Caki2 (cell line): ENCODE results near the gene FRMD4A. TPM values are rescaled to one million over a fixed set of nuclear protein-coding genes. Genes with fewer than 3 reads are reported as not detected.
A peak's percentile ranks its signal among the peaks of the same experiment; 100 is the strongest.
"Not testable (repeated sequence)": the region's sequence is repeated elsewhere in the genome, so short reads cannot be mapped to it uniquely, and the experiment has no call there.

Experiments used
- DNase-seq: peaks from one replicate; pipeline ENCODE4 v3.0.0-alpha.2; 2015; ENCODE audit warnings: low read depth
- in situ Hi-C: cut with HindIII; loops from 2 replicates; pipeline ENCODE4 v1.10.0; 2016; ENCODE audit warnings: low sequenced_read_pairs, low pct_unique_long_range_greater_than_20kb, mixed read lengths
- total RNA-seq: library from RNA; depleted of rRNA; stranded (reverse); fragments of >200 nt; shearing (Covaris generic); gene quantifications from 2 replicates; pipeline ENCODE4 v1.2.3, GENCODE V29; 2014; ENCODE audit warnings: low replicate concordance

The FRMD4A gene
- total RNA-seq, 1 experiment from 2014 or later, result 3.8 TPM

DNA sequence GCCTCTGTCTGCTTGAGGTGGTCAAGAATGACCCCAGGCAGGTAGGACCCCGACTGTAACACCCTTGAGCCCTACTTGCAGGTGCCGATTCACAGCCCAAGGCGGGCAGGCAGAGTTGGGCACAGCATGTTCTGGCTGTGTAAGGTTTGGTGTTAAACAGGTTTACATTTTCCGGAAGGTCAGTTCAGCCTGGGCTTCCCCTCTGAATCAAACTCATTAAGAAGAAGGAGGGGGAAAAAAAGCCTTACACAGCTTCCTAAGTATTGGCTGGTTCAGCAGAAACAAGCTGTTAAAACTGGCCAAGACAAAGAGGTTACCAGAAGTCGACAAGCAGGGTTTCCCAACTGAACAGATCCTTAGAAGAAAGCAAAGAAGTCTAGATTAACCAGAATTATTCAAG is 611.3 kb downstream of the FRMD4A start:
- DNase-seq, result no peak
- in situ Hi-C loops, result no loop called here

DNA sequence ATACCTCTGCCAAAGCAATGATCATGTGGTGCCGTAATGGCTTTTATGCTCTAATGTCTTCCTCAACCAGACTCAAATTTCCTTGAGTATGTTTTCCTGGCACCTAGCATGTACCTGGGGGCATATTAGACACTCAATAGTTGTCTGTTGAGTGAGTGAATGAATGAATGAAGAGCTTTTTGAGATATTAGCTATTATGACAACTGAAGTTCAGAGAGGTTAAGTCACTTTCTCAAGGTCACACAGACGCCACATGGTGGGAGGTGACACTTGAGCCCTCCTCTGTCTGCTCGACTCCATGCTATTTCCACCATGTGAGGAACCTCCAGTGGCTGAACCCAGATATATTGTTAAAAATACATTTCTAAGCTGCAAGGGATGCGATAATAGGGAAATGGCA is 611.9 kb downstream of the FRMD4A start:
- no peak for DNase-seq
- in situ Hi-C loops, result no loop called here

DNA sequence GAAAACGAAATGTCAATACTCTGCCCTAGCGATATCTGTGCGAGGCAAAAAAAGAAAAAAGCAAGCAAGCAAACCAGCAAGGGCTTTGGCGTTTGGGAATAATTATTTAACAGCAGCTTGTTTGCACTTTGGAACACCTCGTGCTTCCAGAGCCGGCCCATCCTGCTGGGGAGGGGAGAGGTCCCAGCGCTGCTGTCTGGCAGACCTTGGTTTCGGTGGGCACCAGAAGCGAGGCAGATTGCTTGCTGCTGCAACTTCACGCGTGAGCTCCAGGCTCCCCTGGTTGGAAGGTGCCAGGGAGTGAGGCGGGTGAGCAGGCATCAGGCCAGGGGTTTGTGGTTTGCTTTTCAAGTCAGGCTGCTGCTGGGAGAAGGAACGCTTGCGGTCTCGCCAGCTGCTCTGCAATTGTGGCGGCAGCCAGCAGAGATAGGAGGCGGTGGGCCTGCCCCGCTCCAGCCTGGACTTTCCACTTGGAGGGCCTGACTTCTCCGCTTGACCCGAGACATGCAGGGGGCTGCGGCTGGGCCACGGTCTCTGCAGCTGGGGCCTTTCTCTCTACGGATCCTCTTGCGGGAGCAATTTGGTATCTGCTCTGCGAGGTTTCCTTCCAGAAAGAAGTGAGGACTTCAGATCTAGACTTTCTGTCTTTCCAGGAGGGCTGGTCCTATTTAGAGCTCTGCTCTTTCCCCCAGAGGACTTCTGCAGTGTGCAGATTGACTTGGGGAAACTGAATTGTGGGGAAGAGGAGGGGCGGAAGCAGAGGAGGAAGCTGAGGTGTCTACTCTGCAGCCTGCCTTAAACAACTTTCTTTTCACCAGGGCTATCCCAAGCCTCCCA is 612.6 kb downstream of the FRMD4A start:
- DNase-seq, result peak; percentile 72
- in situ Hi-C loops, result no loop called here

DNA sequence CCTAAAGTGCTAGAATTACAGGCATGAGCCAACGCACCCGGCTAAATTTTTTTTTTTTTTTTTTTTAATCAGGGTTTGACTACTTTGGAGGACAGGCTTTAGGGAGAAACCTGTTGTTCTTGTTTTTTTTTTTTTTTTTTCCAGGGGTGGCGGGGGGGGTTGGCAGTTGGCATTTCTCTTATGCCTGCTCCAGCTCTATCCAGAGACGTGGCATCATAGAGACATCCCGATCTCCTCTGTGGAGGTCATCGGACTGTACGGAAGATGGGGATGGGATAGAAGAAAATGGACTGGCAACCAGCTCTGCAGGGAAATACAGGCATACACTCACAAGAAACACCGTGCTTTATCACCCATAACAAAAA is 613.2 kb downstream of the FRMD4A start:
- no peak for DNase-seq
- in situ Hi-C loops, result no loop called here

DNA sequence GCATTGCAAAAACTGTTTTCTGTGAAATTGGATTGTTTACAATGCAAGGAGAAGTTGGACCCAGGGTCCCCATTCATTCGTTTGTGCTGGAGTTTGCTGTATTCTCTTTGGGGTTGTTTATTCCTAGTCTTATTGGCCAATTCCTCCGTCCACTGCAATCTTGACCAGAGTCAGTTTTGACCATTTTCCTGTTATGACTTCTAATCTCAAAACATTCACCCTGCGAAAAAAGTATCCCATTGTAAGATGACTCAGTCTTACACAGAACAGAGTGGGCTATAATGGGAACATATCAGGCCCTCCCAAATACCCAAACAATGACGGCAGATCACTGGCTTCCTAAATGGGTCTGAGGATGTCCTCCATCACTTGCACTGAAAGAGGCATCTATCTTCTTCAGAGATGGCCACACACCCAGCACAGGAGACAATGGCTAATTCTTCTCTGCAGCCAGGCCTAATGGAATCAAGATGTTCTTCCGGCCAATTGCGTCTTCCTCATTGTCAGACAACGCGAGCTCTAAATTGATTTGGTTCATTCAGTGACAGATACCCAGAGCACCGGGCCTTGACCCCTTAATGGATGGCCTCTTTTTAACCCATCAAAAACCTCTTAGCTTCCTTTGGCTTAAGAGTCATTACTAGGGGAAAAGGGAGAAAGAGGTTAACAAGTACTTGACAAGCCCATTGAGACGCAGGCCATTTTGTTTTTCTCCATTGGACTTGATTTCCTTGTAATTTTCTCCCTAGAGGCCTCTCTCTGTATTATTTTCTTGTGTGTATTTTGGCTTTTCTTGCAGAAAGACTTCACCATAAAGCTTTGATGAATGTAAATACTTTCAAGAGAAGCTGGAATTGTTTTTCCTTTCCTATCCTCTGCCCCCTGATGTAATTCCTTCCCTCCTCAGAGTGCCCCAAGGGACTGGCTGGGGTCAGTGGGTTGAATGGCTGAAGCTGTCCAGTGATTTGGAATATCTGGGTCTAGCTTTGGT is 614.3 kb downstream of the FRMD4A start:
- in situ Hi-C loops, result no loop called here
- DNase-seq, result no peak

DNA sequence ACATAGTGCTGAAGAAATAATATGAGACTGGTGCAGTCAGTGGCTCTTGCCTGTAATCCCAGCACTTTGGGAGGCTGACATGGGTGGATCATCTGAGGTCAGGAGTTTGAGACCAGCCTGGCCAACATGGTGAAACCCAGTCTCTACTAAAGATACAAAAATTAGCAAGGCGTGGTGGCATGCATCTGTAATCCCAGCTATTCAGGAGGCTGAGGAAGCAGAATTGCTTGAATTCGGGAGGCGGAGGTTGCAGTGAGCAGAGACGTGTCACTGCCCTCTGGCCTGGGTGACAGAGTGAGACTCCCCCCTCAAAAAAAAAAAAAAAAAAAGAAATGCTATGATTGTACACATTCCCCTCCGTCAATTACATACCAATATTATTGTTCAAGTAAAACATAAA is 615.1 kb downstream of the FRMD4A start:
- in situ Hi-C loops, DNase-seq: not testable (repeated sequence)

DNA sequence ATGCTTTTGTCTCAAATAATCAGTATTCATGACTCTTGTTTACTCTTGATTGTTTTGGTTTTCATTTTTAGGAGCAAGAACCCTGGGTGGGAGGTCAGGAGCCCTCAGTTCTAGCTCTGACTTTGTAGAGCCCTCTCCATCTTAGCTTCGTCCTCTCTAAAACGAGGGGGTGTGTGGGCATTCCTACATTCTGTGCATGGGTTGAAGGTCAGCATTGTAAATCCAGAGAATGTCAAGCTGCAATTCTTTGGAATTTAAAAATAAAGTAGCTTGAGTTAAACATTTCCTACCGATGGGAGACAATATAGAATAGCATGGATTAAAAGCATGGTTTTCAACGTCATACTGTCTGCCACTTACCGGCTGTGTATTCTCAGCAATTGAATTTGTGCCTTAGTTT is 615.6 kb downstream of the FRMD4A start:
- in situ Hi-C loops, result no loop called here

DNA sequence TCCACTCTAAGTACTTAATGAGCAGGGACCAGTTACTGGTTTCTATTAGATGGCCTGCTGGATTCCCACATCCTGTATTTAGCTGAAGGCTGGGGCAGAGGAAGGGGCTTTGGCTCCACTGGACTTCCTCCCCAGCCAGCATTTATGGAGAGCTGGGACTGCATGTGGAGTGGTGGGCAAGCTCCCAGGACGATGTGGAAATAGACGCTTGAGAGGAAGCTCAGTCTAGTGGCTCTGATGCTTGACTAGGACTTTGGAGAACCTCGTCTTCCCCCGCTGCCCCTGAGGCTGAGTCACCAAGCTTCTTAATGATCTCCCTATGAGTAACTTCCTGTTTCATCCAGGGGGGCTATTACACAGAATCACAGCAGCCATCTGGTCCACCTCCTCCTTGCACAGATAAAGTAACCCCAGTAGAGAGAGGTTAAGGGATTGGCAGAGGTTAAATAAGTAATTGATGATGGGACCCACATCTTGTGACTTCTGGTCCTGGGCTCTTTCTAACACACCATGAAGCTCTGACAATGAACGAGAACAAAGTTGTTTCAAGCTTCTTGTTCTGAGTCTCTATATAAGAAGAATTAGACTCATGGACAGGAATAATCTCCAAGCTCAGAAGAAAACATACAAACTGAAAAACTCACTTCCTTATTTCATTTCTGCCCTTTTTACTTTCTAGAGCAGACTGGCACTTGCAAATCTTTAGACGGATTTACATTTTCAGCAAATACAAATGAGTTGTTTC is 617.7 kb downstream of the FRMD4A start:
- in situ Hi-C loops, result no loop called here
- DNase-seq, result peak; percentile 78

More for the DNA sequence above, 615.6 kb downstream of the FRMD4A start:
- DNase-seq, result no peak

DNA sequence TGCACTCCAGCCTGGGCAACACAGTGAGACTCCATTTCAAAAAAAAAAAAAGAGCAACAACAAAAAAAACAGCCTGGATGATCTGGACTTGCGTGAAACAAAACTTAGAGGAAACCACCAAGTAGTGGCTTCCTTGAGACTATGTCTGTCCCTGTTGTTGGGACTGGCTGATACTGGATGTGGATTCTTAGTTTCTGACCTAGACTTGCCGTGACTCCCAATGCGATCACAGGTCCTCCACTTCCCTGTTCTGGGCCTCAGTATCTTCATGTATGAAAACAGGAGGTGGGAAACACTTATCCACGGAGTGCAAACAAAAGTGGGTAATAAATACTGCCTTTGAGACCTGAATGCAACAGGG is 618.3 kb downstream of the FRMD4A start:
- in situ Hi-C loops, result no loop called here
- DNase-seq, result no peak

DNA sequence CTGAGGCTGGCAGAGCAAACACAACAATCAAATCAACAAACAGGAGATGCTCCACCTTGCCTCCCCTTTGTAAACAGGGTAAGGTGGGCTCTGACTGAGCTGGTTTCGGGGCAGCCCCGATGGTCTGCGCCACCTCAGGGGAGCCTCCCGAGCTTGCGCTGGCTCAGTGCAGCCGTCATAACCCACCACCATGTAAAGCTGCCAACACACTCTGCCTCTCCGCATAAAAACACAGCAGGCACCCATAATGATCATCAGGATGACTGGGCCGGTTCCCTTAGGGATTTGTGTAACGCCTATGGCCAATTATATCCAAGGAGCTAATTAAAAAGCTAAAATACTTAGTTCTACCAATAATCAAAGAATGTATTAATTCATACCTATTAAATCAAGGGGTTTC is 619.4 kb downstream of the FRMD4A start:
- no peak for DNase-seq
- in situ Hi-C loops, result no loop called here

DNA sequence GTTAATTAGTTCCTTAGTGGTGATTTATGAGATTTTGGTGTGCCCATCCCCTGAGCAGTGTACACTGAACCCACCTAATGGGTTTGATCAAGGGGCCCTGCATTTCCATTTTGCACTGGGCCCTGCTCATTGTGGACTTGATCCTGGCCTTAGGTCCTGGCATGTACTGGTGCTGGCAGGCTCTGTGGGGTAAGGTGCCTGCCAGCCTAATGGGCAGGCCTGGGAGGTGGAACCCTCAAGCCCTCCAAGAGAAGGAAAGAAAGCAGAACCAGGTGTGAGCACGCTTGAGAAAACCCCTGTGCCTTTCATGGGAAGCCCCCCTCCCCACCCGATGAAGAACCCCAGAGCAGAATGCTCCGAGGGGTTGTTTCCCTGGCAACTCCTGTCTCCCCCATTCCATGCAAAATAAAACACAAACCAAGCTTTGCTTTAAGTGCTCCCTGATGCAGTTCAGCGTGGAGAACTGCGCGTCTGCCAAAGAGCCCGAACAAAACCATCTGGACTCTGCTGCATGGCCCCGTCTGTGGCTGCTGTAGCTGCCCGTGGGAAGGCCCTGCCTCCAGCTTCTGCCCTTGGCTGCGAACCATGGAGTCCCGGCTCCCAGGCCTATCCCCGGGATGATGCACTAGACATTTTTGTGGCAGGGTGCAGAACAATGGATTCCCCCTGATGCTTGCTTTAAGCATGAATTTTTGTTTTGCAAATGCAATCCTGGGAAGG is 620.6 kb downstream of the FRMD4A start:
- in situ Hi-C loops, result no loop called here
- no peak for DNase-seq

DNA sequence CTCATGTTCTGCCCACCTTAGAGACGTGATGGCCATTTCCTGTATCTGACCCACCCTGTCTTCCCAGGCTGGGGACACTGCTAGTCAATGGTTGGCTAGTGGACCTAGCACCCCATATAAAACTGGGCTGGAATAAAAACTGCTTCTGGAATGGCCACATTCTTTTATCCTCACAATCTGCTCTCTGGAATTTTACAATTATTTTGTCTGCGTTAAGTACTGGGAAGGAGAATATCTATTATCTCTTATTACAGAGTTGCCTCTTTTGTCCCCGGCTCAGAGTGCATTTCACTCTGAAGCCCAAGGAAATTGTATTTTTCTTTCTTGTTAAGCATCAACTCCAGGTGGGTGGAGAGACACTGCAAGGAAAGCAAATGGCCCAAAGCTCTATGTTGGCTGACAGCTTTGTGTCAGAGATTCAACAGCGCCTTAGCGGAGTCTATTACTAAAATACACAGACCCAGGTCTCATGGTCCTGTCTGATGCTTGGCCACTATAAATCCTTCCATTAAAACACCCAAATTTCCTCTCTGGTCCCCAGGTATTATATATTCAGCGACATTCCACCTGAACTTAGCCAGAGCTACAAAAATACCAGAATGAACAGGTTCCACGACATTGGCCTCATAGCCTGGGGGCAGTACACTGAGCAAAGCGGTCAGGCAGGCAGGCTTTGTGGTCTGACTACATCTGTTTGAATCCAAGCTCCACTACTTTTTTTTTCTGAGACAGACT is 622.3 kb downstream of the FRMD4A start:
- DNase-seq, result peak; percentile 76
- in situ Hi-C loops, result no loop called here

DNA sequence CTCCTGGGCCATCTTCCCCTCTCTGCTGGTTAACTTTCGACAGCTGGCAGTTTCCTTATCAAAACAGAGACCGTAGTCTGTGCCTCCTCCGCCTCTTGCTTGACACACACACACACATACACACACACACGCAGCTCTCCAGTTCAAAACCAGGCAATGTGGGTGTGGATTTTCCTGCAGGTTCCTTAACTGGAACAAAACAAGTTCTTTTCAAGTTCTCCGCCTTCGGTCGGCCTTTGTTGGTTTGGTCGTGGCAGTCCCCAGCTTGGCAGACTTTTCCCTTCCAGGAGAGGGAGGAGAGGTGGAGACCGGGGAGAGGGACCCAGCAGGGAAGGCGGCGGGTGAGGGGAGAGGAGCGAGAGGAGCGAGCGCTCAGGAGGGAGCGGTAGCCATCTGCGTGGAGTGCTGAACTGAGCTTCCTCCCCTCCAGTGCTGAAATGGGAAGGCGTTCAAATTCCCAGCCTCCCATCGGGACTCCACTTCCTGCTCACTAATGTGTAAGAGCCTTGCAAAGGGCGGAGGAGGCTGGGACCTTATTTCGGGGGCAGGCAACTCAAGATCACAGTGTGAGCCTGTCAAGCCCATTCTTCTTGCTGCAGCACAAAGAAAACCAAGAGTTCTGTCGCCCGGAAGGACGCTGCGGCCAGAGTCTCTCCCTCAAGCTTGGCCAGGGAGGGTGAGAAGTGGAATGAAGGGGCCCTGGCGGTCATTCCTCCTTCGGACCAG is 623.4 kb downstream of the FRMD4A start:
- in situ Hi-C loops, result no loop called here
- peak; percentile 81 for DNase-seq

DNA sequence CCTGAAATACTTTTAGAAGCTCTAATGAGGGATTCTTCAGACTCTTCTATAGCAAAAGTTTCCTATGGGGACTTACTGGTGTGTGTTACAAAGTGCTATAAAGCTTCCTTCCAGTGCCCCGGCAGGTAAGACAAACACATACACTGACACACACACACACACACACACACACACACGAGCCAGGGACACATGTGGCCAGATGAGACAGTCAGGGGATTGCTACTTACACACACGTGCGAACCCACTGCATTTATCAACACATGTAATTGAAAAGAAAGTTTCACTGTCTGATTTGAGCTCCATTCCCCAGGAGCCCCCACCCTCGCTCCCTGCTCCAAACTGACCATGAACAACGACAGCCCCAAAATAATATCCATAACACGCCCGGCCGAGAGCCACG is 624.1 kb downstream of the FRMD4A start:
- DNase-seq, result no peak
- in situ Hi-C loops, result no loop called here

DNA sequence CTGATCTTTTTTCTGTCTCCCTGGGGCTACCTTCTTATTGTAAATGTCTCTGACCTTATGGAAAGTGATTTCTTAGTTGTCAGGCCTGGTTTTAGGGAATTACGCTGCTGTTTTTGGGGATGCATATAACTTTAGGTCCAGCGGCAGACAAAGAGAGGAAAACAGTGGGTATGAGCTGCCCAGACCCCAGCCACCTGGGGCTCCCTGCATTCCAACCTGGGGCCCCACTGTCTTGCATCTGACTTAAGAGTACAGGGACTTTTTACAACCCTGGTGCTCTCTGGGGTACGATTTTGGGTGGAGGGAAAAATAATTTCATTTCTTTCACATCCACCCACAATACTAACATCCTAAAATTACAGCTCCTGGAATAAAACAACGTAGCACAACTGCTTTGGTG is 624.5 kb downstream of the FRMD4A start:
- in situ Hi-C loops, result no loop called here
- no peak for DNase-seq

DNA sequence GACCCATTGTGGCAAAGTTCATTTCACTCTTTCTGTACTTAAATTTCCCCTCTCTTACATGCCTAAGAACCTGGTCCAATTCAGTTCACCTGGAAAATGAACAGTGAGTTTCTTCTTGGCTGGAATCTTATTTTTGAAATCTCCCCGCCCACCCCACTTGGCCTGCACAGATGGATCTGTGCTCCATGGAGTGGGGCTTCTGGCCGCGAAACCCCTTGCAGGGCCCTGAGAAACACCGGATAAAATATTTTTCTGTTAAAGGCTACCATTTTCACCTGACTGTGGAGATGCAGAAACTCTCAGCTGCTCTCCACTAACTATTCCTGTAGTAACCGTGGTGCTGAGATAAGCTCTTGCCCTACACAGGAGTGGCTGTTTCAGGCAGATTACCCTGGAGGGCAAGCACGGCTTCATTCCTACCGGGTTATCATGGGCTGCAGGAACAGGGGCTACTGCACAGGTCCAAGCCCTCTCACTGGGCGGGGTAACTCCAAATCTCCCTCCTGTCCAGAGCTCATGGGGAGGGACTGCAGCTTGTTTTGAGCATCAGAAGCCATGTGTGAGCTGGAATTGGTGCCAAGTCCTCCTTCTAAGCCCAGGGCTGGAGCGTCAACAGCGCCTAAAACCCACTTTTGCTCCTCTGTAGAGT is 625.1 kb downstream of the FRMD4A start:
- in situ Hi-C loops, result no loop called here
- DNase-seq, result no peak
